Prostate gland (tissue), 2 donors: ENCODE measurements around the gene GPRC5B.

Experiments
- POLR2A ChIP-seq: fragments of 450-650 bp; IDR thresholded peaks from one replicate; pipeline ENCODE4 v1.6.1; 2016; ENCODE audit warnings: antibody characterized with exemption, mild to moderate bottlenecking
- POLR2AphosphoS5 ChIP-seq: sonication (generic); formaldehyde crosslinking; IDR thresholded peaks from one replicate; pipeline ENCODE4 v1.6.1; 2017; ENCODE audit warnings: antibody characterized with exemption
- TF ChIP-seq, protein P1 (sequence below), 4 experiments: fragments of 200-600 bp in 2 of 4; fragments of 450-650 bp in 2 of 4; sonication (generic) in 2 of 4; IDR thresholded peaks; 1 replicate in 3 of 4; 2 replicates in 1 of 4; pipeline ENCODE4 v1.5.1; 2016 to 2019; ENCODE audit warnings: antibody characterized with exemption in 4 of 4, mild to moderate bottlenecking in 2 of 4, moderate library complexity in 2 of 4

DNA sequence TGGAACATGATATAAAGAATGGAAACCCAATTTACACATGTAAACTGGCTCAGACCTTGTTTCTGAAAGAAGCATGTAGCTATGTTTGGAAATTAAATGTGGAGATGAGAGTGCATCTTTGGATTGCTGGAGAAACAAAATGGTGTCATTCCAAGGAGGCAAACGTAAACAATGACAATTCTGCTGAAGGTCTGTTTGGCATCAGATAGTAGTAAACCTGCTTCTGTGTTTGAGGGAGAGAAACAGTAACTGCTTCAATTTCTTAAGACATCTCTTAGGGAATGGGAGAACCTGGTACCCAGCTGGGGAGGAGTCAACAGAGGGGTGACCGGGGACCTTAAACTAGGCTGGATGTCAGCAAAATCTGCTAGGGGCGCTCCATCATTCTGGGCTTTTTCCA, 23.5 kb downstream of the GPRC5B start:
- TF ChIP-seq, protein P1, sequence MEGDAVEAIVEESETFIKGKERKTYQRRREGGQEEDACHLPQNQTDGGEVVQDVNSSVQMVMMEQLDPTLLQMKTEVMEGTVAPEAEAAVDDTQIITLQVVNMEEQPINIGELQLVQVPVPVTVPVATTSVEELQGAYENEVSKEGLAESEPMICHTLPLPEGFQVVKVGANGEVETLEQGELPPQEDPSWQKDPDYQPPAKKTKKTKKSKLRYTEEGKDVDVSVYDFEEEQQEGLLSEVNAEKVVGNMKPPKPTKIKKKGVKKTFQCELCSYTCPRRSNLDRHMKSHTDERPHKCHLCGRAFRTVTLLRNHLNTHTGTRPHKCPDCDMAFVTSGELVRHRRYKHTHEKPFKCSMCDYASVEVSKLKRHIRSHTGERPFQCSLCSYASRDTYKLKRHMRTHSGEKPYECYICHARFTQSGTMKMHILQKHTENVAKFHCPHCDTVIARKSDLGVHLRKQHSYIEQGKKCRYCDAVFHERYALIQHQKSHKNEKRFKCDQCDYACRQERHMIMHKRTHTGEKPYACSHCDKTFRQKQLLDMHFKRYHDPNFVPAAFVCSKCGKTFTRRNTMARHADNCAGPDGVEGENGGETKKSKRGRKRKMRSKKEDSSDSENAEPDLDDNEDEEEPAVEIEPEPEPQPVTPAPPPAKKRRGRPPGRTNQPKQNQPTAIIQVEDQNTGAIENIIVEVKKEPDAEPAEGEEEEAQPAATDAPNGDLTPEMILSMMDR (IDR thresholded peaks at IDR 0.05), result no peak
- TF ChIP-seq POLR2A, result no peak
- no peak for TF ChIP-seq POLR2AphosphoS5
